ENCODE results near the gene FBLN1. TPM values are rescaled to one million over a fixed set of nuclear protein-coding genes. Genes with fewer than 3 reads are reported as not detected.
"Not testable (repeated sequence)": the region's sequence is repeated elsewhere in the genome, so short reads cannot be mapped to it uniquely, and the experiment has no call there.

The FBLN1 gene
- total RNA-seq, 1 donor from 2014 or later = 186 TPM

GRCh38 chr22:45462034-45462655 lies 40.5 kb upstream of the FBLN1 start:
- DNase-seq (ENCODE audit: low spot score) = no peak
- H3K27me3 Mint-ChIP-seq (ENCODE audit: low read depth) = no peaks in the 10 kb centered on the region
- peaks cover 13% of the 10 kb centered on the region for H3K9me3 Mint-ChIP-seq (ENCODE audit: low read depth)
- peaks cover 6% of the 10 kb centered on the region for H3K4me1 Mint-ChIP-seq (ENCODE audit: low read depth)
- no peak overlapping the region for H3K27ac Mint-ChIP-seq (ENCODE audit: unreplicated experiment)
- H3K36me3 Mint-ChIP-seq (ENCODE audit: low read depth) = peaks cover 4% of the 10 kb centered on the region
- TF ChIP-seq CTCF (IDR thresholded peaks at IDR 0.05) = peak; percentile 48
- no peak overlapping the region for H3K4me3 Mint-ChIP-seq (ENCODE audit: unreplicated experiment)

- DNase-seq (ENCODE audit: low spot score); H3K4me3 Mint-ChIP-seq (ENCODE audit: unreplicated experiment); H3K36me3 Mint-ChIP-seq (ENCODE audit: low read depth); H3K27ac Mint-ChIP-seq (ENCODE audit: unreplicated experiment); H3K27me3 Mint-ChIP-seq (ENCODE audit: low read depth): not testable (repeated sequence)
- Mint-ChIP-seq H3K4me1 (ENCODE audit: low read depth) (peaks cover 11% of the 10 kb centered on the region), H3K9me3 (ENCODE audit: low read depth) (peaks cover 21% of the 10 kb centered on the region)
Observed at GRCh38 chr22:45463691-45464090, 39.0 kb upstream of the FBLN1 start.

- peaks cover 4% of the 10 kb centered on the region for H3K36me3 Mint-ChIP-seq (ENCODE audit: low read depth)
- no peak for DNase-seq (ENCODE audit: low spot score)
- peaks cover 28% of the 10 kb centered on the region for H3K4me1 Mint-ChIP-seq (ENCODE audit: low read depth)
- H3K9me3 Mint-ChIP-seq (ENCODE audit: low read depth) = peaks cover 21% of the 10 kb centered on the region
- TF ChIP-seq CTCF (IDR thresholded peaks at IDR 0.05) = no peak
- H3K4me3 Mint-ChIP-seq (ENCODE audit: unreplicated experiment) = no peak overlapping the region
- H3K27ac Mint-ChIP-seq (ENCODE audit: unreplicated experiment) = no peak overlapping the region
- H3K27me3 Mint-ChIP-seq (ENCODE audit: low read depth) = no peaks in the 10 kb centered on the region
Observed at GRCh38 chr22:45465633-45466032, 37.0 kb upstream of the FBLN1 start.

- DNase-seq (ENCODE audit: low spot score) = peak; percentile 1
Observed at GRCh38 chr22:45468872-45469271, 33.8 kb upstream of the FBLN1 start.

GRCh38 chr22:45469281-45470073 lies 33.2 kb upstream of the FBLN1 start:
- no peak for DNase-seq (ENCODE audit: low spot score)
- H3K36me3 Mint-ChIP-seq (ENCODE audit: low read depth) = peaks cover 4% of the 10 kb centered on the region

More at GRCh38 chr22:45468872-45469271, 33.8 kb upstream of the FBLN1 start:
- Mint-ChIP-seq H3K27me3 (ENCODE audit: low read depth) (no peaks in the 10 kb centered on the region), H3K4me1 (ENCODE audit: low read depth) (peaks cover 50% of the 10 kb centered on the region), H3K4me3 (ENCODE audit: unreplicated experiment) (no peak overlapping the region), H3K9me3 (ENCODE audit: low read depth) (peaks cover 20% of the 10 kb centered on the region), H3K27ac (ENCODE audit: unreplicated experiment) (peak overlapping the region; percentile 74), H3K36me3 (ENCODE audit: low read depth) (peaks cover 4% of the 10 kb centered on the region)
- TF ChIP-seq CTCF (IDR thresholded peaks at IDR 0.05) = no peak

More at GRCh38 chr22:45469281-45470073, 33.2 kb upstream of the FBLN1 start:
- TF ChIP-seq CTCF (IDR thresholded peaks at IDR 0.05) = no peak
- Mint-ChIP-seq H3K27ac (ENCODE audit: unreplicated experiment) (peak overlapping the region; percentile 74), H3K27me3 (ENCODE audit: low read depth) (no peaks in the 10 kb centered on the region), H3K4me3 (ENCODE audit: unreplicated experiment) (peak overlapping the region; percentile 23), H3K9me3 (ENCODE audit: low read depth) (peaks cover 17% of the 10 kb centered on the region), H3K4me1 (ENCODE audit: low read depth) (peaks cover 56% of the 10 kb centered on the region)

Measured in chondrocyte (in vitro differentiated cells).